ENCODE results near the gene JARID2. TPM values are rescaled to one million over a fixed set of nuclear protein-coding genes. Genes with fewer than 3 reads are reported as not detected.
"Not testable (repeated sequence)": the region's sequence is repeated elsewhere in the genome, so short reads cannot be mapped to it uniquely, and the experiment has no call there.

Gene JARID2
- total RNA-seq, 1 donor from 2014 or later: 24.2 TPM

- peaks cover 89% of the 10 kb centered on the region for H4K20me1 ChIP-seq (ENCODE audit: insufficient read depth, low read length)
These were observed 76.3 kb downstream of the JARID2 start for GRCh38 chr6:15322184-15322583.

DNA sequence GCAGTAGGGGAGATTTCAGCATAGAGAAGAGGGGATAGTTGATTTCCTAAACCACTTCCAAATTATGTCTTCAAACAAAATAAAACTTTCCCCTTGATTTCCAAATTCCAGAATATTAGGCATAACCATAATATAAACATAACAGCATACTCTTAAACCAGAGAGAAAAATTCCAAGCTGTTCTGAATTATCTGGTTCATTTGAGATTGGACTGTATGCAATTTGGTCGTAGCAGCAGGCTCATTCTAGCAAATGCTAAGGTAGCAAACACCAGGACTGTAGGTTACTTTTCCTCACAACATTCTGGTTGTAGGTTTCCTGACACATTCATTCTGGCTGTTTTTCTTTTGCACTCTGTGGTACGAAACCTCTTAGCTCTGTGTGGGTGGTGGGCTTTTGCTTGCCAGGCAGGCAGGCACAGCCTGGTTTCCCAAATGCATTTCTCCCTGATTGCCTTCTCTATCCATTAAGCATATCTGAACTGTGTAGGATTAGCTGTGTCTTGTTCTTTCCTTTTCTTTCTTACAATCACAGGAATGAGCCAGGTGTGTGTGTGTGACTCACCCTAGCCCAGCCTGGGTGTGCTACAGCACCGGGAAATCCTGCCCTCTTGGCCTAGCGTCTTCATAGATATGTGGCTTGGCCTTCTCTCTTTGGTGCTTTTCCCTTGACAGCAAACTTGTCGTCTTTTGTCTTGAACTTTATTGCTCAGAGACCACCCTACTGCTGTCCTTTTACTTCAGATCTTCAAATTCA, 77.1 kb downstream of the JARID2 start:
- FAIRE-seq (no peak), DNase-seq (ENCODE audit: low read depth) (peak; percentile 83)
- TF ChIP-seq CTCF (IDR thresholded peaks at IDR 0.05; ENCODE audit: insufficient read depth, low read depth, low read length) (no peak), EZH2 (IDR thresholded peaks at IDR 0.05; ENCODE audit: insufficient read depth, low read length) (no peak)
- H3K27ac ChIP-seq (ENCODE audit: low read depth, low read length): no peak overlapping the region
- no peak overlapping the region for H3K4me3 ChIP-seq (ENCODE audit: insufficient read depth, low read depth, low read length)
- peaks cover 31% of the 10 kb centered on the region for H3K4me1 ChIP-seq (ENCODE audit: insufficient read depth, low read length)
- H3K9ac ChIP-seq (ENCODE audit: low read length): peak overlapping the region; percentile 12
- H2AFZ ChIP-seq (ENCODE audit: low read depth, low read length): no peak overlapping the region
- peak overlapping the region; percentile 54 for H3K4me2 ChIP-seq (ENCODE audit: low read length)
- no peaks in the 10 kb centered on the region for H3K9me3 ChIP-seq (ENCODE audit: insufficient read depth, low read depth, low read length)
- Mint-ChIP-seq H3K4me1 (ENCODE audit: low read depth, unreplicated experiment) (peaks cover 40% of the 10 kb centered on the region), H3K4me3 (ENCODE audit: unreplicated experiment) (no peak overlapping the region), H3K27ac (ENCODE audit: unreplicated experiment) (no peak overlapping the region), H3K36me3 (ENCODE audit: low read depth, unreplicated experiment) (no peaks in the 10 kb centered on the region), H3K9me3 (ENCODE audit: unreplicated experiment) (peaks cover 1% of the 10 kb centered on the region), H3K27me3 (ENCODE audit: low read depth, unreplicated experiment) (no peaks in the 10 kb centered on the region)
- peaks cover 89% of the 10 kb centered on the region for H4K20me1 ChIP-seq (ENCODE audit: insufficient read depth, low read length)
- H3K27me3 ChIP-seq (ENCODE audit: insufficient read depth, low read length): no peaks in the 10 kb centered on the region
- peaks cover 97% of the 10 kb centered on the region for H3K79me2 ChIP-seq (ENCODE audit: insufficient read depth, low read length)
- H3K36me3 ChIP-seq (ENCODE audit: insufficient read depth, low read length): no peaks in the 10 kb centered on the region

More at GRCh38 chr6:15322184-15322583, 76.3 kb downstream of the JARID2 start:
- FAIRE-seq (no peak), DNase-seq (ENCODE audit: low read depth) (no peak)
- Histone ChIP-seq H3K9me3 (ENCODE audit: insufficient read depth, low read depth, low read length) (no peaks in the 10 kb centered on the region), H3K36me3 (ENCODE audit: insufficient read depth, low read length) (no peaks in the 10 kb centered on the region), H3K9ac (ENCODE audit: low read length) (no peak overlapping the region), H3K27ac (ENCODE audit: low read depth, low read length) (no peak overlapping the region), H2AFZ (ENCODE audit: low read depth, low read length) (no peak overlapping the region), H3K4me3 (ENCODE audit: insufficient read depth, low read depth, low read length) (no peak overlapping the region), H3K27me3 (ENCODE audit: insufficient read depth, low read length) (no peaks in the 10 kb centered on the region), H3K4me1 (ENCODE audit: insufficient read depth, low read length) (peaks cover 27% of the 10 kb centered on the region), H3K4me2 (ENCODE audit: low read length) (peak overlapping the region; percentile 54), H3K79me2 (ENCODE audit: insufficient read depth, low read length) (peaks cover 97% of the 10 kb centered on the region)
- Mint-ChIP-seq H3K4me3 (ENCODE audit: unreplicated experiment) (no peak overlapping the region), H3K27me3 (ENCODE audit: low read depth, unreplicated experiment) (no peaks in the 10 kb centered on the region), H3K9me3 (ENCODE audit: unreplicated experiment) (peaks cover 1% of the 10 kb centered on the region), H3K4me1 (ENCODE audit: low read depth, unreplicated experiment) (peaks cover 34% of the 10 kb centered on the region), H3K27ac (ENCODE audit: unreplicated experiment) (peak overlapping the region; percentile 5), H3K36me3 (ENCODE audit: low read depth, unreplicated experiment) (no peaks in the 10 kb centered on the region)
- no peak for TF ChIP-seq EZH2 (IDR thresholded peaks at IDR 0.05; ENCODE audit: insufficient read depth, low read length)

DNA sequence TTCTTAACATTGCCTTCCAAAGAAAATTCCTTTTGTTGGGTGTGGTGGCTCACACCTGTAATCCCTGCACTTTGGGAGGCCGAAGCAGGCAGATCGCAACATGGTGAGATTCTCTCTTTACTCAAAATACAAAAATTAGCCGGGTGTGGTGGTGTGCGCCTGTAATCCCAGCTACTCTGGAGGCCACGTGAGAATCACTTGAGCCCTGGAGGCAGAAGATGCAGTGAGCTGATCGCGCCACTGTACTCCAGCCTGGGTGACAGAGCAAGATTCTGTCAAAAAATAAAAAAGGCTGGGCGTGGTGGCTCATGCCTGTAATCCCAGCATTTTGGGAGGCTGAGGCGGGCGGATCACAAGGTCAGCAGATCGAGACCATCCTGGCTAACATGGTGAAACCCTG, 77.7 kb downstream of the JARID2 start:
- not testable (repeated sequence) for FAIRE-seq; H3K27ac ChIP-seq (ENCODE audit: low read depth, low read length); H3K27me3 ChIP-seq (ENCODE audit: insufficient read depth, low read length); H3K36me3 Mint-ChIP-seq (ENCODE audit: low read depth, unreplicated experiment); H3K9ac ChIP-seq (ENCODE audit: low read length); DNase-seq (ENCODE audit: low read depth); H3K36me3 ChIP-seq (ENCODE audit: insufficient read depth, low read length); H2AFZ ChIP-seq (ENCODE audit: low read depth, low read length); H3K27ac Mint-ChIP-seq (ENCODE audit: unreplicated experiment); H3K4me3 Mint-ChIP-seq (ENCODE audit: unreplicated experiment); H3K27me3 Mint-ChIP-seq (ENCODE audit: low read depth, unreplicated experiment); H3K9me3 Mint-ChIP-seq (ENCODE audit: unreplicated experiment); H3K4me3 ChIP-seq (ENCODE audit: insufficient read depth, low read depth, low read length); H3K9me3 ChIP-seq (ENCODE audit: insufficient read depth, low read depth, low read length)
- peaks cover 89% of the 10 kb centered on the region for H4K20me1 ChIP-seq (ENCODE audit: insufficient read depth, low read length)
- peaks cover 41% of the 10 kb centered on the region for H3K4me1 Mint-ChIP-seq (ENCODE audit: low read depth, unreplicated experiment)
- peak overlapping the region; percentile 54 for H3K4me2 ChIP-seq (ENCODE audit: low read length)
- H3K4me1 ChIP-seq (ENCODE audit: insufficient read depth, low read length): peaks cover 31% of the 10 kb centered on the region
- H3K79me2 ChIP-seq (ENCODE audit: insufficient read depth, low read length): peaks cover 97% of the 10 kb centered on the region
